ENCODE measurements around the gene SLC5A7.

The SLC5A7 gene

GRCh38 chr2:107986278-107987217 lies at the start of gene SLC5A7:
Gene SLC5A7, plus strand, starts transcription at chr2:107986524. Its CDS starts 1,632 bp downstream, at chr2:107988156.
- DNase-seq, result no peak

DNA sequence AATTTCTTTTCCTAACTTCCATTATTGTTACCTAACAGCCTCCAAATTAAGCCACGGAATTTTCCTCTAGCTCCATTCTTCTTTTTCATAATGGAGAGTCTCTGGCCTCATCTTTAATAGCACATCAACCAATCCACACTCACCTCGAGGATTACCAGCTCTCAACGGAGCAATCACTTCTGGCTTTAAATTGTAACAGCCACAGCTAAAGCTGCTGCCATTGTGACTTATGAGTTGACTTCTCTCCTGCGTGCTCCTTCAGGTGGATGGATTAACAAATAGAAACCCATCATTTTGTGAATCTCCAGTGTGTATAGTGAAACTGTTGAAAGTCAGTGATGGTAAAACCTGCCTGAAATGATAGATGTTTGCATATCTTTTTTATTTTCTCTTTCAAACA lies 24.9 kb upstream of the SLC5A7 start:
- DNase-seq, result no peak

- no peak for DNase-seq
Measured at GRCh38 chr2:107964185-107964584, 22.1 kb upstream of the SLC5A7 start.

DNA sequence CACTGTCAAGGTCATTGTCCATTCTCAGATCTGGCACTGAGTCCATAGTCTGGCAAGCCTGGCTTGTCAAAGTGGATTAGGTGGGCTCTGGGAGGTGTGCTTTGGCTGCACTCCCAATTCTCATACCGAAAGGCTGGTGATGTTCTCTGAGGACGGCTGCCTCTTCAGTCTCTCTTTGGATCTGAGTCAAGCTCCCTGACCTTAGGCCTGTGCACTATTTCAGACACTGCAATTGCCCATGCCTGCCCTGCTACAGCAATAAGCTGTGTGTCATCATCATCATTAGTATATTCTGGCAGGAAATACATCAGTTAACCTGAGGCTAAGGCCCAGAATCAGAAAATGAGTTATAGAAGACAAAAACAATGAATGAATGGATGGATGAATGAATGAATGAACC lies 1.6 kb upstream of the SLC5A7 start:
- no peak for DNase-seq

DNA sequence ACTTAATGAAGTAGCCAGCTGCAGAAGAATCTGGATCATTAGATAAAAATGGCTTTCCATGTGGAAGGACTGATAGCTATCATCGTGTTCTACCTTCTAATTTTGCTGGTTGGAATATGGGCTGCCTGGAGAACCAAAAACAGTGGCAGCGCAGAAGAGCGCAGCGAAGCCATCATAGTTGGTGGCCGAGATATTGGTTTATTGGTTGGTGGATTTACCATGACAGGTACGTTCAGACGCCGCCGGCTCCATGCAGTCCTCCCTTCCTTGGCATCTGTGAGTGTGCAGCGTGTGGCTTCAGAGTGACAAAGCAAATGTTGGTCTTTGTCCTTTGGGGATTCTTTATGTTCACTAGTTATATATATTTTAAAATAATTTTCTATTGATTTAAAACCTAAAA lies 1.8 kb downstream of the SLC5A7 start:
- DNase-seq, result no peak

DNA sequence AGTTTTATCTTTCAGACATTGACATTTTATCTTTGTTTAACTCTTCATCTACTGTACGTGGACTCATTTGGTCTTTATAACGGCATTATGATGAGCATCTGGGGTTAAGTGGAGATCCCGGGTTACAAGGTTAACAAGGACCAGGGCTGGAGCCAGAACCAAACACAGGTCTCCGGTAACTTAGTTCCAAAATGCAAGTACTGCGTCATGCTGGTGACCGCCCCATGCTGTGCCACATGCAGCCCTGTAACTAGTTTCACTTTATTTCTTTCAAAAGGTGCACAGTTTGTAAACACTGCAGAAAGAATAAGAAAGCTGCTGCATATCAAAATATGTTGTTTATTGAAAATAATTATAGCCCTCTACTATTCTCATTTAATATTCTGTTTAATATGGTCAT lies 3.1 kb downstream of the SLC5A7 start:
- DNase-seq, result no peak

DNA sequence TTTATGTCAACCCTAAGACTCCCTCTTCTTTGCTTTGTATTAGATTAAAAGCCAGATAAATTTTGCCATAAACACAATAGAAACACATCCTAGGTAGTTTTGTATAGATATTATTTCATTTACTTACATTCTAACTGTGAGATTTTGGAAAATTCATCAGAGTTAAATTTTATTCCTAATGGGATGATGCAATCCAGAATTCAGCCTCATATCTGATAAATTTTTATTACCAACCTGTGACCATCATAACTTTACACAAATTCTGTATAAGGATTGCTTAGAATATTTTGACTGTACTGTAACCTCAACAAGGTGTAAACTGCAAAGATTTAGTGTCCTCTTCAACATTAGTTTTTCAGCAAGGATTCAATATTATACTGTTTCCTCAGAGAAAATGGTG lies 4.4 kb downstream of the SLC5A7 start:
- no peak for DNase-seq

DNA sequence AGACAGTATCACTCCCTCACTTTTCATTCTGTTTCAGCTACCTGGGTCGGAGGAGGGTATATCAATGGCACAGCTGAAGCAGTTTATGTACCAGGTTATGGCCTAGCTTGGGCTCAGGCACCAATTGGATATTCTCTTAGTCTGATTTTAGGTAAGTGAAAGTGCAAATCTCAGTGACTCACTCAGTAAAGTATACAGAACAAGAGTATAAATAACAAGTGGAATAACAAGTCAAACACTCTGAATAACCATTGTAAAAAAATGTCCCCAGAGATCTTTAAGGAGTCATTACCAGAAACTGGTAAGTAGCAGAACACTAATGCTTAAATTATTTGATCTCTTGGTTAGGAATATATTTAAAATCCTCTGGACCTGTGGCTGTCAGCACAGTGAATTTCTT lies 5.7 kb downstream of the SLC5A7 start:
- no peak for DNase-seq

- no peak for DNase-seq
Measured at GRCh38 chr2:107999158-107999557, 12.8 kb downstream of the SLC5A7 start.

DNA sequence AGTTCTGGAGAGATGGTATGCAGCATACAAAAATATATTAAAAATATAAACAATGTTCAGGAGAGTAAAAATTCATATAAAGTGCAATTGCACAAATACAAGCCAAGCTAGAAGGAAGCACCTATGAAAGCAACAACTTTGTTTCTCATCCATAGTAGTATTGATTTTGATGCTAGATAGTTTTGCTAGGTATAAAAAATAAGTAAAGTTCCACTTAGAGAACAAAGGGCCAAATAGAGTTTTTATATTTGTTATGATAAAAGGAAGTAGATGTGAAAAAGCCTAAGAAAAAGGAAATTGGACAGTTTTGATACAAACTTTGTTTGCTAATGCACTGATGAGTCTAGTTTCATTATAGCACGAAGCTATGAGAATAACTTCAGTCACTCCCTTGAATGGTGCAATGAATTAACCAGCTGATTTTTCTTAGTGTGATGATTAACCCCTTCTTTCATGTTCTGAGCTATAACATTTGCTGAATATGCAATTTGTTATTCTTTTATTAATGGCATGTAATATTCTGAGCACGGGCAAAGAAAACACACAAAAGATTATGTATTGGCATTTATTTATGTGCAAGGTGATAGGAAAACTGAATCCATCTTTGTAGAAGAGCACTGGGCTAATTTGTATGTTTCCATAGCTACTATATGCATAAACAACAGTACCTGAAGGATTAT lies 24.7 kb downstream of the SLC5A7 start:
- DNase-seq, result no peak

DNA sequence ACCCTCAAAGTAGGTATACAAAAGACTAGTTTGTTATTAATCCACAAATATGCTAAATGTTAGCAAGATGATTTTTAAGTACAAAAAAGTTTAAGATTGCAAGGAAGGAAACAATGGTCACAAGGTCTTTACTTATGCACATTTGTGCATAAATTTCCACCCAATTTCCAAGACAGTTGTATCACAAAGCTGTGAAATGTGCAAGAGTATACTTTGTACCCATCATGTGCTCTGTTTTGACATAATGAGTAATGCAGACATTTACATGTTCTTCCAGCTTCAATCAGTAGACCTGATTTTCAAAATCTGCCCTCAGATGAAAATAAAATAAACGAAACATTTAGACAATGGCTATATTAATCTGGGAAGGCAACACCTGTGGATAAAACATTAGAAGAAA lies 27.0 kb downstream of the SLC5A7 start:
- DNase-seq, result no peak

DNA sequence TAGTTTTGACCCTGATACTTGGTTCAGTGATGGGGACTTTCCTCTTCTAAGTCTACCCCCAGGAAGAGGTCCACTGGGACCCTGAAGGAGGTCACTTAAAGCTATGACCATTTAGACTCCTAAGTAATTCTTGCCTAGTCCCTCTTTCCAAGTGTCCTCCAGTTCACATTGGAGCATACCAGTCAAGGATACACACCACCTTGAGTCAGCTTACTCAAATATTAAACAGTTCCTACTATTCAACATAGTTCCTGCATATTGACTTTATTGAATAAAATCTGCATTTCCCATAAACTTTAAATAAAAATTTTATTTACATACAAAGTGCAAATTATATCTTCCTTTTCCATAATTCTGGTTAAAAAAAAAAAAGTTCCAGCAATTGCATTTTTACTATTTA lies 36.3 kb downstream of the SLC5A7 start:
- DNase-seq, result no peak

DNA sequence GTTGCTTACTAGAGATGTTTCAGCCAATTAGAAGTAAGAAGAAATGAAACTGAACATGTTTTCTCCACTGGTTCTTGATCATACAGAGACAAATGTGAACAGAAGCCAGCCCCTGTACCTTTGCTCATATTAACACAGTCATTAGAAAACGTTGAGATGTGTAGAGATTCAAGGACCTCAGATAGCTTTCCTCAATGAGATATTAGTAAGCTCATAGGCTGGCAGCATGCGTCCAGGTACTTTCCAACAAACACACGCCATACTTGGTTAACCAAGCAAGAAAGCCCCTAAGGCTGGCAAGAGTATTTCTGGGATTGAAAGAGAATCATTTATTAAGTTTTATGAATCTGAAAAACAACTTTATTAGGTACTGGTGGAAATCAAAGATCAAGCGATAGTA lies 37.5 kb downstream of the SLC5A7 start:
- DNase-seq, result no peak

DNA sequence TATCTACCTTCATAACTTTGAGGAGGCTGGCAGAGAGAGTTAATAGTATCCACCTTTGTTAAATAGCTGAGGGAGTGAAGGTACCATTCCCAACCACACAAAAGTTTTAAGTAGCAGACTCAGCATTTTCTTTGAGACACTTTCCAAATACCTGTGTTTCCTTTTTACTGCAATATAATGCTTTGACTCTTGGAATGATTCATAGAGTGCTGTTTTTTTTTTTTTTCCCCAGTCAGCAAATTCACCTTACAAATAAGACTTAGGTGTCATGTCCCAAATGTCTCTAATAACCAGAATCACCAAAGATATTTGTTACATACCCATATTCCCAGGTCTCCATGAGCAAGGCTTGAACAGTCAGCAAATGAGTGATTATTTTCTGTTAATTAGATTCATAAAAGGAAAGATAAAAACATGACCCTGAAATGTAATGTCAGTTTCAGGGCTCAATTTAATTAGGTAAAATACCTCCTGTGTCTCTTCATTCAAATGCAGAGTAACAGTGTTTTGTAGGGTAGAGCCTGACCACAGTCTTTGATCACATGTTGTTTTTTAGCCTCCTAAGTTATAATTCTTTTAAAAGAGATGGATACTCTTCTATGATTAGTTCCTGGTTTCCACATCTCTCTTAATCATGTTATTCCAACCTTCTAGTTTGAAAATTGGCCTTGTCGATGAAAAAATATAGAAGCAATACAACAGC lies 39.9 kb downstream of the SLC5A7 start:
- no peak for DNase-seq

DNA sequence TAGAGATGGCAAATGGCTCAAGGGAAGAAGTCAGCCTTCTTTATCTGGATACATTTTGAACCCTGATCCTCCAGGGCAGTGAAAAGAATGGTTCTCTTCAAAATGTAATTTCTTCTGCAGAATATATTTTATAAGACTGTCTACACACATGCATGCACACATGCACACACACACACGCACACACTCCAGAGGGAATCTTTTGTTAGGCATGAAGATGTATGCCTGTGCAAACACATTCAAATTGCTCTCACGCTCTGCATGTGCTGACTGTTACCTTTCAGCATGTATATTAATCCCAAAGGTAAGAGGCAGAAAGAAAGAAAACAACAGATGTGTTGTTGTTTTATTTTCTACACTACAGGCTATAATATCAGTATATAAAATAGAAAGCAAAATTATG lies 43.2 kb downstream of the SLC5A7 start:
- DNase-seq, result no peak

DNA sequence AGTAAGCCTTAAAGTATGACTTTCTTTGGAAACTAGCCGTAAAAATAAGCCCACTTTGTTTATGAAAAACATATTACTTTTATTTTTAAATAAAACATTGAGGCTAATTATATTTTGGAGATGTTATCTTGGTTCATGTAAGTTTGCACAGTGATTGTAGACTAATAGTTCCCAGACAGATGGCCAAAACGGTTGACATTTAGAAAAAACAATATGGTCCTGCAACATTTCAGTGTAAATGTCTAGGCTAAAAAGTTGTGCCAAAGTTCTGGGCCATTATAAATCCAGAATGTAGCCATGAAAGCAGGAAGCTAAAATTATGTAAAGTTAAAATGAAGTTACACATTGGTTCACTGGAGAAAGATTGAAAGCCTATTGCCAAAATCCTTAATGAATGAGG lies 43.6 kb downstream of the SLC5A7 start:
- DNase-seq, result no peak

- DNase-seq, result no peak
Measured at GRCh38 chr2:108031471-108031941, 45.2 kb downstream of the SLC5A7 start.

DNA sequence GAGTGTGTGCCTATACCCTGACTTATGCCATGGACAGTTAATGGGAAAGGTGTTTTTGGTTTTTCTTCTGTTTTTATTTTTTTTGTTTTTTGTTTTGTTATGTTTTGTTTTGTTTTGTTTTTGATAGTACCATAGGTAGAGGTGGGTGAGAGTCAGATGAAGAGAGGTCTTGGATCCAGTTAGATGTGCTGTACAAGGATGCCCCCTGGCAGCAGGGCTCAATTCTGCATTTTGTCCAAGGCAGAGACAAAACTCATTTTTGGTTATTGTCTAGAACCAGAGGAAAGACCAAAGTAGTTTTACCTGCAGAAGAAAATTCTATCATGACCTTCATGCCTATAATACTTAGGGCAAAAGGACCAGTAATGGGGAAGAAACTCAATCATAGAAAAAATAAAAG lies 48.5 kb downstream of the SLC5A7 start:
- no peak for DNase-seq

DNA sequence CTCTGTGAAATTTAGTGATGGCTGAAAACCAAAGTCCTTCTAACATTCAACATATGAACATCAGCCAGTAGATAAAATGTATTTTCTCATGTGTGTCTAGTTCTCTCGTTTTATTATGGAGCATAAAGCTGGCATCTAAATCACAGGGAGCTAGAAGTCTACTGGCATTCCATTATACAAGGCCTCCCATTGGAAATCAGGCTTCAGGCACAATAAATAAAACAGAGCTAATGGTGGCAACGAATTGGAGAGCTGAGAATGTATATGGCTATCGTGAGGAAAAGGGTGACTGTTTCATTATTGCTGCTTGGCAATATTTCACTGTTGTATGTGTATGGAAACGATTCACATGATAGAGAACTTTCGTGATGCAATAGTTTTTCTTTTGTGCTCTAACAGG lies 62.4 kb downstream of the SLC5A7 start:
- no peak for DNase-seq

GRCh38 chr2:108058576-108059137 lies 72.3 kb downstream of the SLC5A7 start:
- no peak for DNase-seq

GRCh38 chr2:108061439-108062042 lies 75.2 kb downstream of the SLC5A7 start:
- DNase-seq, result no peak

Measured in amygdala (tissue), 56 donors.